GM10847 (cell line): ENCODE results near the gene DBI.

Experiments
- POLR2A ChIP-seq: IDR thresholded peaks from 2 replicates; pipeline ENCODE4 v1.6.1; 2011; ENCODE audit not compliant: insufficient read length; ENCODE audit errors: extremely low read depth

The DBI gene

GRCh38 chr2:119352357-119352756 is 14.4 kb upstream of the DBI start:
- no peak for TF ChIP-seq POLR2A

DNA sequence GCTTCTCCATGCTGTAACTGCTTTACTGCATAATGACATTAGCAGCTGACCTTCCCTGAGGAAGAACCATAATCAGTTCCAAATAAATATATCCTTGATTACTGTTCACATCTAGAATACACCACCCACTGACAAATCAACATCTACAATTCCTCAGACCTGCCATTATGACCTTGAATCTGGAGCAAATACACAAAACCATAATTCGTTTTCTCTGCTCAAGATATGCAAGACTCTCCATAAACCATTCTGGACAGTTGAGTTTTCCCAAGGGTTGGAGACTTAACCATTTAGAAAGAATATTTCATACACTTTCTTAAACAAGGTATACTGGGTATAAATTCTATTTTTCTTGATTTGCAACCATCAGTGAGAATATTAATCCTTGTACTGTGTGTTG is 11.9 kb upstream of the DBI start:
- TF ChIP-seq POLR2A: no peak

DNA sequence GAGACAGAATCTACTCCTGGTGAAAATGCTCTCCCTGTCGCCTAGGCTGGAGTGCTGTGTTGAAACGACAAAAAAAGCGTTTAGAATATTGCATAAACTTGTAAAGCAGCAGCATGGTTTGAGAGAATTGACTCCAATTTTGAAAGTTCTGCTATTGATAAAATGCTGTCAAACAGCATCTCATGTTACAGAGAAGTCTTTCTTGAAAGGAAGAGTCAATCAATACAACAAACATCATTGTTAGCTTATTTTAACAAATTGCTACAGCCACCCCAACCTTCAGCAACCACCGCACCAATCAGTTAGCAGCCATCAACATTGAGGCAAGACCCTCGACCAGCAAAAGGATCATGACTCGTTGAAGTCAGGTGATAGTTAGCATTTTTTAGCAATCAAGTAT is 7.0 kb upstream of the DBI start:
- TF ChIP-seq POLR2A: no peak

DNA sequence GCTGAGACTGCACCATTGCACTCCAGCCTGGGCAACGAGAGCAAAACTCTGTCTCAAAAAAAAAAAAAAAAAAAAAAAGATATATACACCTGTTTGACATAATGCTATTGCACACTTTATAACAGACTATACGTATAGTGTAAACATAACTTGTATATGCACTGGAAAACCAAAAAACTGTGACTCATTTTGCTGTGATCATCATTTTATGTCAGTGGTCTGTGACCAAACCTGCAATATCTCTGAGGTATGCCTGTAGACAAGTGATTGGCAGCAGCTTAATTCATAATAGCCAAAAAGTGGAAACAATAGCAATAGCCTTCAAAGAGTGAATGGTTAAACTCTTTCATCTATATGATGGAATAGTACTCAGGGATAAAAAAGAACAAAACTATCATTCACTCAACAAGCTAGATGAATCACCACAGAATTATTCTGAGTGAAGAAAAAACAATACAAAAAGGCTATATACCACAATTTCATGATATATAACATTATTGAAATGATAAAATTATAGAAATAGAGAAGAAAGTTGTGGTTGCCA is 6.3 kb upstream of the DBI start:
- TF ChIP-seq POLR2A: no peak

DNA sequence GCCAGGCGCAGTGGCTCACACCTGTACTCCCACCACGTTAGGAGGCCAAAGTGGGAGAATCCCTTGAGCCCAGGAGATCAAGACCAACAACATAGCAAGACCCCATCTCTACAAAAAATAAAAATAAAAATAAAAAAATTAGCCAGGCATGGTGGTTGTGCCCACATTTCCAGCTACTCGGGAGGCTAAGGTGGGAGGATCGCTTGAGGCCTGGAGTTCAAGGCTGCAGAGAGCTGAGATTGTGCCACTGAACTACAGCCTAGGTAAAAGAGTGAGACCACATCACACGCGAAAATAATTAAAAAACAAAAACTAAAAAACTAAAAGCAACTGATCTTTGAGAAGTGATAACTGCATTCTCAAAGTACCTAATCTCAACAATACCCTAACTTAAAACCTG is 2.0 kb upstream of the DBI start:
- TF ChIP-seq POLR2A: no peak

GRCh38 chr2:119365436-119365835 is 1.3 kb upstream of the DBI start:
- no peak for TF ChIP-seq POLR2A

DNA sequence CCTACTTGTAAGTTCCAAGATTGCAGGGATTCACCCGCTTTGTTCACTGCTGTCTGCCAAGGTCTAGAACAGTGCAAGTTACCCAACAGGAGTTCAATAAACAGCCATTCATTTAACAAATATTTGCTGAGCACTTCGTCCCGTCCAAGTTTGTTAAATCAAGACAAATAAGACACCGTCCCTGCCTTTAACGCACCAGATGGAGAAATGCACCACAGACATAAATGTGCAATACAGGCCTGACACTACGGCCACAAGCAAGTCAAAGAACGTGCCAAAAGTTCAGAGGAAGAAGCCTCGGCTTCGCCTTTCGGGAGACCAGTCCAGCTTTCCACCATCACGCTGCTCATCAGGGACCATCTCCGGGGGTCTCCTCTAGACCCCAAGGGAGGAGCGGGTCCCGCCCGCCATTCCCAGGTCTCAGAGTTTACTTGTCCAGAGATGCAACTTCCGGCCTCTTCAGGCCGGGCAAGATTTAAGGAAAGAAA is 572 bp upstream of the DBI start:
- no peak for TF ChIP-seq POLR2A

DNA sequence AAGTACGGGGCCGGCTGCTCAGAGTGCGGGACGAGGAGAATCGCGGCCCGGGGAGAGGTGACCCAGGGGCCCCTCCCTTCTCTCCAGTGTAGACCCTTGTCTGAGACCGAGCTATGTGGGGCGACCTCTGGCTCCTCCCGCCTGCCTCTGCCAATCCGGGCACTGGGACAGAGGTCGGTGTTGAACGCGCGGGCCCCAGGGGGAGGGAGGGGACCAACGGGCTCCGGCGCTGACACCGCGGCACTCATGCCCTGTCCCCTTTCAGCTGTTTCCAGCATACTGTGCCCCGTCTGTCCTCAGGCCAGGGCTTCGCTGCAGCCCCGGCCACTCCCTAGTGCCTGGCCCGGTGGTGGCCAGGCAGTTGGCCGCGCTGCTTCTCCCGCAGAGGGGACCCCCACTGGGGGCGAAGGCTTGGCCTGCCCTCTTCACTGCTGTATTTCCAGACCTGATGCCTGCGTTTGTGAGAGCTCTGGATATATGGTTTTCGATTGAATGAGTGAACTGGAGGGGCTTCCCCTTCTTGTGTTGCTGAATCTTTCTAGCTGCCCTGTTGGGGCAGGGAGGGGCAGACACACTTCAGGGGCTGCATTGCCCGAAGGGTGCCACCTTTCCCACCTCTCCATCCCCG is 809 bp downstream of the DBI start:
- TF ChIP-seq POLR2A: no peak

DNA sequence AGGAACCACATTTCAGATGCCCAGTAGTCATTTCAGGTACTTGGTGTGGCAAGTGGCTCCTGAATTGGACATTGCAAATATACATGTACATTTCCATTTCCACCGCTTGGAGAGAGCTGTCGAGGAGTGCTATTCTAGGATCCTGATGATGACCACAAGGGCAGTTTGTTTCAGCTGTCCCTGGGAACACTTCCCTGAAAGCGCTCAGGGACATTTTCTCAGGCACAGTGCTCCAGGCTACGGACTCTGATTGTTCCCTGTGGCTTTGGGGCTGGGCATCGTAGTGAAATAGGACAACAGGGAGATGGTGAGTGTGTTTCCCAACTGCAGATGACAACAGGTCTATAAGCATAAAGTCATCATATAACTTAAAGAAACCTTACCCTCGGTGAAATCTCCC is 3.1 kb downstream of the DBI start:
- TF ChIP-seq POLR2A: no peak

- TF ChIP-seq POLR2A: no peak
These were observed 4.3 kb downstream of the DBI start for GRCh38 chr2:119371111-119371510.

DNA sequence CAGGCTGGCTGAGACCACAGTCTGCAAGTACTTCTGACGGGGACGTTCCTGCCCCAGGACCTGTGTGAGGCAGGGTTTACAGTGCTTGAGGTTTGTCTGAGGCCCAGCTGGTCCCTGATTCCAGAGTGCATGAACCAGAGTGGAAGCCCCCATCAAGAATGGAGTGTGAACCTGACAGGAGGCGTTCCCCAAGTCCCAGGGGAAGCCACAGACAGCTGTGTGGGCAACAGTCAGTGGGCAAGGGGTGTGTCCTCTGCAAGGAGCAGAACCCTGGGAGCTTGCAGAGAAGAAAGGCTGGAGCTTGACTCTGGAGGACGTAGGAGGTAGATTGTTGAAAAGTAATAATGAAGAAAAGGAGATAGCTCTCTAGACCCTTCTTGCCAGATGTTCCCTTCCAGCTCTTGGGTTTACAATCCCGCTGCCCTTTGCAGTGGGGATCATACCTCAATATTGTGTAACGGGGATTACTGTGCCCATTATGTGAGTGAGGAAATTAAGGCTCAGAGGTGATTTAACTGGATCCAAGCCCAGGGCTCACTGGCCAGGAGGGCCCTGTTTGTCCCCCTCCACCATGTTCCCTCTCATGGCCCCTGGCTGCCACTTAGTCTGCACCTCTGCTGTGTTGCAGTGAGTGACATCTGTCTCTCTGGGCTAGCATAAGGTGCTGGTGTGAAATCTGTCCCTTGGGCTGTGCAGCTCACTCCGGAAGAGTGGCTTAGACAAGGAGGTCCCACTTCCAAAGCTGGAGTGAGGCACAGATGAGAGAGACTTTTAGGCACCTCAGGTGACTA is 6.2 kb downstream of the DBI start:
- TF ChIP-seq POLR2A: no peak

- no peak for TF ChIP-seq POLR2A
These were observed 10.0 kb downstream of the DBI start for GRCh38 chr2:119376810-119377209.

- TF ChIP-seq POLR2A: no peak
These were observed 10.7 kb downstream of the DBI start for GRCh38 chr2:119377294-119377992.

- no peak for TF ChIP-seq POLR2A
These were observed 11.2 kb downstream of the DBI start for GRCh38 chr2:119377993-119378345.

DNA sequence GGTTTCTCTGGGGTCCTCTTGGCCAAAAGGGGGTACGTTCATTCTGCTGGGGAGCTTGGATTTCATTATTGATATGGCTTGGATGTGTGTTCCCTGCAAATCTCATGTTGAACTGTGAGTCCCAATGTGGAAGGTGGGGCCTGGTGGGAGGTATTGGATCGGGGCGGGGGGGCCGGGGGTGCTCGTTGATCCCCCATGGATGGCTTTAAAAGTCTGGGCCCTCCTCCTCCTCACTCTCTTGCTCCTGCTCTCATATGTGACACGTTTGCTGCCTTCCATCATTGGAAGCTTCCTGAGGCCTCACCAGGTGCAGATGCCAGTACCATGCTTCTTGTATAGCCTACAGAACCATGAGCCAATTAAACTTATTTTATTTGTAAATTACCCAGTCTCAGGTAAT is 11.8 kb downstream of the DBI start:
- no peak for TF ChIP-seq POLR2A
